Forelimb muscle (tissue), 1 donor: Measurements from ENCODE around the gene CLEC11A. TPM values are rescaled to one million over a fixed set of nuclear protein-coding genes. Genes with fewer than 3 reads are reported as not detected.
"Not testable (repeated sequence)": the region's sequence is repeated elsewhere in the genome, so short reads cannot be mapped to it uniquely, and the experiment has no call there.

Experiments used
- DNase-seq: peaks from one replicate; pipeline ENCODE4 v3.0.0-alpha.2; 2013; ENCODE audit warnings: low read depth
- polyA plus RNA-seq: library from polyadenylated mRNA; unstranded; fragments of 120-200 nt; gene quantifications from one replicate; pipeline ENCODE4 v1.2.1, GENCODE V29; 2013; ENCODE audit not compliant: insufficient read length

Gene CLEC11A
- polyA plus RNA-seq, 1 donor: 24.4 TPM

GRCh38 chr19:50721441-50722137 lies 1.6 kb upstream of the CLEC11A start:
- no peak for DNase-seq

DNA sequence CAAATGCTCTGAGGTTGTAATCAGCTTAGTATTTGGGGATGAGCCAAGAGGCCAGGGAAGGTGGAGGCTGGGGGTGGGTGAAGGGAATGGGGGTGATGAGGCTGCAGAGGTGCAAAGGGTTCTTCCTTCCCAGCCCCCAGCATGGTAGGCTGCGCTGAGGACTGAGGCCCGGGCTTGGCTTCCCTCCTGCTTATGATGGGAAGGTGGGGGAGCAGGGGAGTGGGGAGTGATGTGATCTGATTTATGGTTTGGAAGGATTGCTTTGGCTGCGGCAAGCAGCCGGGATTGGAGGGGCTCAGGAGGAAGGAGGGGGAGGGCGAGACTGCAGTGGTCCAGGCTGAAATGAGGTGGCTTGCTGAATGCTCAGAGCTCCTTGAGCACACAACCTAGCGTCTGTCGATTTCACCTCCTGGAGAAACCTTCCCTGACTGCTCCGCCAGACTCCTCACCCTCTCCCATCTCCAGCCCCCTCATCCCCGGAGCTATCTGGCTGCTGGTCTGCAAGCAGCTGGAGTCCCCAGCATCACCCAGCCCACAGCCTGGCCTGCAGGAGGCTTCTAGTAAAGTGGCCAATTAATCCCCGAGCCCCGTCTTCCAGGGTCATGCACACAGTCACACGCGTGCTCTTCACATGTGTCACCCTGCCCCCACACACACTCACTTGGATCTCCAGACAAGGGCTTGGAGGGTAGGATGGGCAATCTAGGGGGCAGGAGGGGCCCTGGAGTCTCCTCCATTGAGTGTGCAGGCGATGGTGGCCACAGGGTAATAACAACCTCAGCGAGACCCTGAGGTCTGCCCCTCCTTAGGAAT lies 757 bp upstream of the CLEC11A start:
- no peak for DNase-seq

GRCh38 chr19:50723735-50724521 lies 764 bp downstream of the CLEC11A start:
- DNase-seq: no peak

DNA sequence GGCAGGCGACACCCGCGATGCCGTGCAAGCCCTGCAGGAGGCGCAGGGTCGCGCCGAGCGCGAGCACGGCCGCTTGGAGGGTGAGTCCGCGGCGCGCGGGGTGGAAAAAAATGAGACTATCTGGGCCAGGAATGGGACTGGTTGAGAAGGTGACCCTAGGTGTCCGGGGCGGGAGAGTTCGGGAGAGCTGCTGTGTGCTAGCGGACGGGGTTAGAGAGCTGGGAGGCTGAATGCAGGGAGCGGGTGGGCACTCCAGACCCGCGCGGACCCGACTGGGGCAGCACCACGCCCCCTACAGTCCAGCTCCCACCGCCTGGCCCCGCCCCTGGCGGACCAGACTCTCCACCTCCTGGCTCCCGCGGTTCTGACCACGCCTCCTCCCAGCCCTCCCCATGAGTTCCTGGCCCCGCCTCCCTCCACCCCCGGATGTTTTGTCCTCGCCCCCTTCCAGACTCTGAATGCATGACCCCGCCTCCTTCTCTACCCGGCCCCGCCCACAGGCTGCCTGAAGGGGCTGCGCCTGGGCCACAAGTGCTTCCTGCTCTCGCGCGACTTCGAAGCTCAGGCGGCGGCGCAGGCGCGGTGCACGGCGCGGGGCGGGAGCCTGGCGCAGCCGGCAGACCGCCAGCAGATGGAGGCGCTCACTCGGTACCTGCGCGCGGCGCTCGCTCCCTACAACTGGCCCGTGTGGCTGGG lies 1.5 kb downstream of the CLEC11A start:
- DNase-seq: peak; percentile 93

GRCh38 chr19:50725218-50725910 lies 2.2 kb downstream of the CLEC11A start:
- DNase-seq: no peak

- DNase-seq: no peak
Measured at GRCh38 chr19:50725911-50726230, 2.7 kb downstream of the CLEC11A start.

- DNase-seq: no peak
Measured at GRCh38 chr19:50728084-50728737, 5.0 kb downstream of the CLEC11A start.

GRCh38 chr19:50729894-50730293 lies 6.7 kb downstream of the CLEC11A start:
- DNase-seq: no peak

DNA sequence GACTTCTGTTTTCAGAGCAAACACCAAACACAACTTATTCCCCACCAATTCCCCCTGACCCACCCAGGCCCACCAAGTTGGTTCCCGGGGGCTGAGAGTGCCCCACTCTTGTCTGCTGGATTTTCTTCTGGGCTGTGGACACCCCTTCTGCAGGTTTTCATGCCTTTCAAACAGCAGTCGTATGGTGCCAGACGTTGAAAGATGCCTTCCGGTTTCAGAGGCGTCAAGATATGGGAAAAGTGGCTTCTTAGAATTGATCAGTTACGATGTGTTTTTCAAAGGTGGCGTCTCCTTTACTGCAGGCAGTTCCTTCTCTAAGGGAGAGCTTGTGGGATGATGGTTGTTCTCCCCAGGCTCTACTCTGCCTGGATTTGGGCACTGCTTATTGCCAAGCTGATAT lies 12.7 kb downstream of the CLEC11A start:
- DNase-seq: no peak

GRCh38 chr19:50736338-50736737 lies 13.2 kb downstream of the CLEC11A start:
- no peak for DNase-seq

DNA sequence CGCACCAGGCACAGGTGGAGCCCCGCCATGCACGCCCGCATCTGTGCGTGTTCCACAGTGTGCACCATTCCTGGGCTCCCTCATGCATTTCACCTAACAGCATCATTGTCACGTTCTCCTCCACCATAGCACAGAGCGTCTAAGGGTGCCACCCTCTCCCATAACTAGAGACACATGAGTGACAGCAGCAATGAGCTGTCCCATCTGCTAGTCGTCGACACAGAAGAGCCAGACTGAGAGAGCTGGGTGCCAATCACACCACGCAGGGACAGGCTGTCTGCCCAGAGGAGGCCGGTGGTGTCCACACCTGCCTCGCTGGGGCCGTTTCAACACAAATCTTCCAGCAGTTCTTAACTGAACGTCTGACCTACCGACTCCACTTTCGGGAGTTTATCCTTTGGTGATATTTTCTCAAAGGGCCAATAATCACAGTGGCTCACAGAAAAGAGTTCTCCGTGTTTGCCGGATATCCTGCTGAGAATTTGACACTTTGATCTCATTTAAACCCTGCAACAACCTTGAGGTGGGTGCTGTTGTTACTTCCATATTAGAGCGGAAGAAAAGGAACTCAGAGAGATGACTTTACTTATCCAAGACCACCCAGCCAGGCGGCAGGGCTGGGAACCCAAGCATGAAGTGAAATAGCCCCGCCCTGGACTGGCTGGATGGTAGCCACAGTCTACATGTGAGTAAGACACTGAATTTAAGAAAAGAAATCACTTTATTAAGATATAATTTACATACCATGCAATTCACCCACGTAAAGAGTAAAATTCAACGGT lies 16.2 kb downstream of the CLEC11A start:
- no peak for DNase-seq

- DNase-seq: no peak
Measured at GRCh38 chr19:50739914-50740426, 16.8 kb downstream of the CLEC11A start.

DNA sequence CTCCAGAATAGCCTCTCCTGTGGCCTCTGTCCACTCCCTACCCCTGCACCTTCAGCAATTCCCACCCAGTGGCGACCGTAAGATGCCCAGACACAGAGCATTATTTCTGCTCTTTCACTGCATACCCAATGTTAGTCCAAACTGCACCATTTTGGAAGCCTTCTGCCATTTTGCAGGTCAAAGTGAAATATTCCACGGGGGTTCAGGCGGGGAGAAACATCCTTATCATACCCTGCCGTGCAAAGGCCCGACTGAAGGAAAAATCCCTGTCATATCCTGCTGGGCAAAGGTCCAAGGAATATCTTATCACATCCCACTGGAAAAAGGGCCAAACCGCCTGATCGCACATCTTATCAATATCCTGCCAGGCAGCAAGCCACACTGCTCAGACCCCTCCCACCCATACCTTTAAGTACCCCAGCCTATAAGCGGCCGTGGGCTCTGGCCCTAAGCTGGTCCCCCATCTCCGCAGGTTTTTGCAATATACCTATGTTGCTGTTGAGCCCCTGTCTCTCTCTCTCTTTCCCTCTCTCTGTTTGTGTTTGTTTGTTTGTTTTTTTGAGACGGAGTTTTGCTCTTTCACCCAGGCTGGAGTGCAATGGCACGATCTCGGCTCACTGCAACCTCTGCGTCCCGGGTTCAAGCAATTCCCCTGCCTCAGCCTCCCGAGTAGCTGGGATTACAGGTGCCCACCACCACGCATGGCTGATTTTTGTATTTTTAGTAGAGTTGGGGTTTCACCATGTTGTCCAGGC lies 18.2 kb downstream of the CLEC11A start:
- no peak for DNase-seq

DNA sequence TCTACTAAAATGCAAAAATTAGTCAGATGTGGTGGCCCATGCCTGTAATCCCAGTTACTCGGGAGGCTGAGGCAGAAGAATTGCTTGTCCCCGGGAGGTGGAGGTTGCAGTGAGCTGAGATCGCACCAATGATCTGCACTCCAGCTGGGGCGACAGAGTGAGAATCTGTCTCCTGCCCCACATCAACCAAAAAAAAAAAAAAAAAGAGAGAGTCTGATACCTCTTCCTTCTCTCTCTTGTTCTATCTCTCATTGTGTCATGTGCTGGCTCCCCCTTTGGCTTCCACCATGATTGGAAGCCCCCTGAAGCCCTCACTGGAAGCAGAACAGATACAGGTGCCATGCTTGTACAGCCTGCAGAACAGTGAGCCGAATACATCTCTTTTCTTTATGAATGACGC lies 20.4 kb downstream of the CLEC11A start:
- DNase-seq: no peak

DNA sequence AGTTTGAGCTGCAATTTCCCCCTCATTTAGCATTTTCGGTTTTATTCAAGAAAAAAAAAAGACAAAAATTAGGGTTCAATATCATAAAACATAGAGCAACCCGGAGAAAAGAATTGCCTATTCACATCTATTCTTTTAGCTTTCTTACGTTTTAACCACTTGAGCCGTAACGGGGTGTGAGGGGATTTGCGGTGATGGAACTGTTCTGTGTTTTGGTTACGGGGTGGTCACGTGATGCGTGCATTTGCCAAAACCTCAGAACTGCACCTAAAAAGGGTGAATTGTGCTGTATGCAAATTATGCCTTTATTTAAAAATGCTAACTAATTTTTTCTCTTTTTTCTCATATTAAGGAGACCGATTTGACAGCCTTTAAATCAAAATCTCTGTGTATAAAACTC lies 22.1 kb downstream of the CLEC11A start:
- no peak for DNase-seq

GRCh38 chr19:50747141-50747540 lies 24.0 kb downstream of the CLEC11A start:
- not testable (repeated sequence) for DNase-seq

DNA sequence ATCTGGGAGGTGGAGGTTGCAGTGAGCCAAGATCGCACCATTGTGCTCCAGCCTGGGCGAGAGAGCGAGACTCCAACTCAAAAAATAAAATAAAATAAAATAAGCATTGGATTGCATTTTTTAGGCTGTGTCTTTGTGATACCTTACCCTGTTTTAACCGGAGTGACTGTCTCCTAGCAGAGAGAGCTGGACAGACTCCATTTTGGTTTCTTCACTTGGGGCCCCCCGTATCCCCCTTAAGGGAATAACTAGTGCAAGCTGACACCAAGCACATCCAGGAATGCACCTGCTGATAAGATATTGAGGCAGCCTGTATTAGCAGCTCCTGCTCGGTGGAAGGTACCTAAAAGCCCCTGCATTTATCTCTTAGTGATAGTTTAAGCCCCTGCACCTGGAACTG lies 26.3 kb downstream of the CLEC11A start:
- no peak for DNase-seq

- DNase-seq: no peak
Measured at GRCh38 chr19:50750010-50750409, 26.8 kb downstream of the CLEC11A start.

DNA sequence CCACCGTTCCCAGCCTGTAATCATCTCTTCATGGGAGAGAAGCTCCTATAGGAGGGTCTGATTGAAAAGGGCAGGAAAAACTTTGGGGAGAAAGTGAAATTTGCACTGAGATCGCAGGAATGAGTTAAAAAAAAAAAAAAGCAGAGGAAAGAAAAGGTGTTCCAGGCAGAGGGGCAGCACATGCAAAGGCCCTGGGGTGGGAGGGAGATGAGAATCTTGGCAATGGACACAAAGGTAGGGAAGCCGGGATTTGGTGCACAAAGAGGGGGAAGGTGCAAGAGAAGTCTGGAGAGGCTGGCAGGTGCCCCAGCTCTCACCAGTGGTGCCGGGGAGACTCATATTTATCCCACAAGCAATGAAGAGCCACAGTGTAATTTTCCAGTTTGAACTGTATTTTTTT lies 30.7 kb downstream of the CLEC11A start:
- no peak for DNase-seq
